Measurements from ENCODE around the gene CCDC18.
"Not testable (repeated sequence)": the region's sequence is repeated elsewhere in the genome, so short reads cannot be mapped to it uniquely, and the experiment has no call there.

CCDC18 gene

GRCh38 chr1:93164816-93165215 is 15.7 kb upstream of the CCDC18 start:
- Histone ChIP-seq H3K79me2 (ENCODE audit: insufficient read depth, low read length) (peaks cover 92% of the 10 kb centered on the region), H3K4me1 (ENCODE audit: insufficient read depth, low read length, poor library complexity, severe bottlenecking) (no peaks in the 10 kb centered on the region), H3K36me3 (ENCODE audit: insufficient read depth, low read length) (peaks cover 22% of the 10 kb centered on the region), H3K9me2 (replicated peaks; ENCODE audit: low read depth, low read length) (no peaks in the 10 kb centered on the region), H4K20me1 (ENCODE audit: insufficient read depth, low read length, poor library complexity, severe bottlenecking) (peaks cover 26% of the 10 kb centered on the region), H3K4me2 (ENCODE audit: low read depth, low read length, poor library complexity, severe bottlenecking) (no peak overlapping the region), H3F3A (ENCODE audit: low read depth) (no peaks in the 10 kb centered on the region), H3K9me3 (ENCODE audit: insufficient read depth, low read depth, low read length) (0 out of 2 replicates have a peak, but pooled peaks cover 3% of the 10 kb centered on the region), H3K27me3 (ENCODE audit: insufficient read depth, low read length, poor library complexity, severe bottlenecking) (no peaks in the 10 kb centered on the region), H3K9ac (ENCODE audit: low read depth, low read length, poor library complexity, severe bottlenecking) (no peak overlapping the region), H2AFZ (ENCODE audit: low read length) (no peak overlapping the region), H3K4me3 (ENCODE audit: low read length, poor library complexity, severe bottlenecking) (no peak overlapping the region)
- no peak for TF ChIP-seq EZH2phosphoT487 (IDR thresholded peaks at IDR 0.05; ENCODE audit: borderline replicate concordance)
- no peak for TF ChIP-seq CTCF (conservative IDR thresholded peaks at IDR 0.05; ENCODE audit: low read length)

DNA sequence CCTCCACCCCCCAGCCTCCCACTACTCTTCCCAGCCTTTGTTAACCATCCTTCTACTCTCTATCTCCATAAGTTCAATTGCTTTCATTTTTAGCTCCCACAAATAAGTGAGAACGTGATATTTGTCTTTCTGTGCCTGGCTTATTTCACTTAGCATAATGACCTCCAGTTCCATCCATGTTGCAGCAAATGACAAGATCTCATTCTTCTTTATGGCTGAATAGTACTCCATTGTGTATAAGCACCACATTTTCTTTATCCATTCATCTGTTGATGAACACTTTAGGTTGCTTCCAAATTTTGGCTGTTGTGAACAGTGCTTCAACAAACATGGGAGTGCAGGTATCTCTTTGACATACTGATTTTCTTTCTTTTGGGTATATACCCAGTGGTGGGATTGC is 14.6 kb upstream of the CCDC18 start:
- peaks cover 17% of the 10 kb centered on the region for H3K36me3 ChIP-seq (ENCODE audit: insufficient read depth, low read length)
- not testable (repeated sequence) for H3K4me1 ChIP-seq (ENCODE audit: insufficient read depth, low read length, poor library complexity, severe bottlenecking); H3K9me3 ChIP-seq (ENCODE audit: insufficient read depth, low read depth, low read length); H3K9ac ChIP-seq (ENCODE audit: low read depth, low read length, poor library complexity, severe bottlenecking); H3K4me3 ChIP-seq (ENCODE audit: low read length, poor library complexity, severe bottlenecking); H3K4me2 ChIP-seq (ENCODE audit: low read depth, low read length, poor library complexity, severe bottlenecking); H3K27me3 ChIP-seq (ENCODE audit: insufficient read depth, low read length, poor library complexity, severe bottlenecking); H3F3A ChIP-seq (ENCODE audit: low read depth); H2AFZ ChIP-seq (ENCODE audit: low read length); H3K9me2 ChIP-seq (replicated peaks; ENCODE audit: low read depth, low read length)
- H3K79me2 ChIP-seq (ENCODE audit: insufficient read depth, low read length): peaks cover 94% of the 10 kb centered on the region
- peaks cover 31% of the 10 kb centered on the region for H4K20me1 ChIP-seq (ENCODE audit: insufficient read depth, low read length, poor library complexity, severe bottlenecking)

DNA sequence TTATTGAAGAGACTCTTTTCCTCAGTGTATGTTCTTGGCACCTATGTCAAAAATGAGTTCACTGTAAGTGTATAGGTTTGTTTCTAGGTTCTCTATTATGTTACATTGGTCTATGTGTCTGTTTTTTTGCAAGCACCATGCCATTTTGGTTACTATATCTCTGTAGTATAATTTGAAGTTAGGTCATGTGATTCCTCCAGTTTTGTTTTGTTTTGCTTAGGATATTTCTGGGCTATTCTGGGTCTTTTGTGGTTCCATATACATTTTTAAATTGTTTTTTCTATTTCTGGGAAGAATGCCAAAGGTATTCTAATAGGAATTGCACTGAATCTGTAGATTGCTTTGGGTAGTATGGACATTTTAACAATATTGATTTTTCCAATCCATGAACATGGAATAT is 13.5 kb upstream of the CCDC18 start:
- no peak overlapping the region for H2AFZ ChIP-seq (ENCODE audit: low read length)
- H3F3A ChIP-seq (ENCODE audit: low read depth): peaks cover 10% of the 10 kb centered on the region
- peaks cover 38% of the 10 kb centered on the region for H4K20me1 ChIP-seq (ENCODE audit: insufficient read depth, low read length, poor library complexity, severe bottlenecking)
- H3K79me2 ChIP-seq (ENCODE audit: insufficient read depth, low read length): peaks cover 90% of the 10 kb centered on the region
- no peak overlapping the region for H3K4me3 ChIP-seq (ENCODE audit: low read length, poor library complexity, severe bottlenecking)
- TF ChIP-seq CTCF (conservative IDR thresholded peaks at IDR 0.05; ENCODE audit: low read length) (no peak), EZH2phosphoT487 (IDR thresholded peaks at IDR 0.05; ENCODE audit: borderline replicate concordance) (no peak)
- no peak overlapping the region for H3K9ac ChIP-seq (ENCODE audit: low read depth, low read length, poor library complexity, severe bottlenecking)
- no peaks in the 10 kb centered on the region for H3K9me2 ChIP-seq (replicated peaks; ENCODE audit: low read depth, low read length)
- H3K9me3 ChIP-seq (ENCODE audit: insufficient read depth, low read depth, low read length): 0 out of 2 replicates have a peak, but pooled peaks cover 3% of the 10 kb centered on the region
- H3K4me1 ChIP-seq (ENCODE audit: insufficient read depth, low read length, poor library complexity, severe bottlenecking): peaks cover 8% of the 10 kb centered on the region
- no peaks in the 10 kb centered on the region for H3K27me3 ChIP-seq (ENCODE audit: insufficient read depth, low read length, poor library complexity, severe bottlenecking)
- H3K36me3 ChIP-seq (ENCODE audit: insufficient read depth, low read length): peaks cover 15% of the 10 kb centered on the region
- H3K4me2 ChIP-seq (ENCODE audit: low read depth, low read length, poor library complexity, severe bottlenecking): no peak overlapping the region

DNA sequence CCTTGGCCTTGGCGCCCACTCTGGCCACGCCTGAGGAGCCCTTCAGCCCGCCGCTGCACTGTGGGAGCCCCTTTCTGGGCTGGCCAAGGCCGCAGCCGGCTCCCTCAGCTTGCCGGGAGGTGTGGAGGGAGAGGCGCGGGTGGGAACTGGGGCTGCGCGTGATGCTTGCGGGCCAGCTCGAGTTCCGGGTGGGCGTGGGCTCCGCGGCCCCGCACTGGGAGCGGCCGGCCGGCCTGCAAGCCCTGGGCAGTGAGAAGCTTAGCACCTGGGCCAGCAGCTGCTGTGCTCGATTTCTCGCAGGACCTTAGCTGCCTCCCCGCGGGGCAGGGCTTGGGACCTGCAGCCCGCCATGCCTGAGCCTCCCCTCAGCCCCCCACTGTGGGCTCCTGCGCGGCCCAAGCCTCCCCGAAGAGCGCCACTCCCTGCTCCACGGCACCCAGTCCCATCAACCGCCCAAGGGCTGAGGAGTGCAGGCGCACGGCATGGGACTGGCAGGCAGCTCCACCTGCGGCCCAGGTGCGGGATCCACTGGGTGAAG is 10.3 kb upstream of the CCDC18 start:
- H3K4me2 ChIP-seq (ENCODE audit: low read depth, low read length, poor library complexity, severe bottlenecking): peak overlapping the region; percentile 93

More for the DNA sequence above, 10.3 kb upstream of the CCDC18 start:
- H4K20me1 ChIP-seq (ENCODE audit: insufficient read depth, low read length, poor library complexity, severe bottlenecking): peaks cover 52% of the 10 kb centered on the region
- H3K9me3 ChIP-seq (ENCODE audit: insufficient read depth, low read depth, low read length); H3K9ac ChIP-seq (ENCODE audit: low read depth, low read length, poor library complexity, severe bottlenecking); H3K9me2 ChIP-seq (replicated peaks; ENCODE audit: low read depth, low read length); H3K27me3 ChIP-seq (ENCODE audit: insufficient read depth, low read length, poor library complexity, severe bottlenecking); H2AFZ ChIP-seq (ENCODE audit: low read length): not testable (repeated sequence)
- H3K4me3 ChIP-seq (ENCODE audit: low read length, poor library complexity, severe bottlenecking): peak overlapping the region; percentile 84
- peaks cover 90% of the 10 kb centered on the region for H3K79me2 ChIP-seq (ENCODE audit: insufficient read depth, low read length)
- peaks cover 14% of the 10 kb centered on the region; the same call in 1 of the 2 replicates for H3K36me3 ChIP-seq (ENCODE audit: insufficient read depth, low read length)
- peaks cover 29% of the 10 kb centered on the region for H3K4me1 ChIP-seq (ENCODE audit: insufficient read depth, low read length, poor library complexity, severe bottlenecking)
- H3F3A ChIP-seq (ENCODE audit: low read depth): peaks cover 17% of the 10 kb centered on the region
